ENCODE data around the gene NIP7. TPM values are rescaled to one million over a fixed set of nuclear protein-coding genes. Genes with fewer than 3 reads are reported as not detected.
"Not testable (repeated sequence)": the region's sequence is repeated elsewhere in the genome, so short reads cannot be mapped to it uniquely, and the experiment has no call there.

The NIP7 gene
- total RNA-seq (40.9 and 46.8 TPM in 2 replicates), polyA plus RNA-seq (8.1 and 8.8 TPM in 2 replicates), polyA minus RNA-seq (16.8 and 17.6 TPM in 2 replicates), Bru-seq, nascent RNA (percentile 94 among the genes with signal in this experiment), BruChase-seq, experiment 1, labeled RNA remaining after a 6-hour chase (percentile 95 among the genes with signal in this experiment), BruChase-seq, experiment 2, labeled RNA remaining after a 2-hour chase (percentile 99 among the genes with signal in this experiment)
- polyA plus RNA-seq (2011; cell fraction: cytosol; rRNA removed): 11.6 and 12.3 TPM in 2 replicates
- polyA plus RNA-seq (2011; cell fraction: nucleus; rRNA removed): 8.6 and 10.4 TPM in 2 replicates
- polyA plus RNA-seq (2012): 32.2 and 44.1 TPM in 2 replicates
- polyA minus RNA-seq (2011; cell fraction: cytosol; rRNA and poly(A)+ RNA removed): 12.2 TPM
- 6.8 and 10.9 TPM in 2 replicates for polyA minus RNA-seq (2011; cell fraction: nucleus; rRNA and poly(A)+ RNA removed)
- long read RNA-seq, transcript NIP7-202 (4 exons, 1,887 nt): minor isoform, 5 of 194 reads
- long read RNA-seq, transcript NIP7-201 (5 exons, 2,402 nt): major isoform, 172 of 194 reads
- long read RNA-seq, partial matches to known transcripts: 5 of 194 reads
- long read RNA-seq, other reads (novel, unspliced or antisense): 8 of 194 reads

DNA sequence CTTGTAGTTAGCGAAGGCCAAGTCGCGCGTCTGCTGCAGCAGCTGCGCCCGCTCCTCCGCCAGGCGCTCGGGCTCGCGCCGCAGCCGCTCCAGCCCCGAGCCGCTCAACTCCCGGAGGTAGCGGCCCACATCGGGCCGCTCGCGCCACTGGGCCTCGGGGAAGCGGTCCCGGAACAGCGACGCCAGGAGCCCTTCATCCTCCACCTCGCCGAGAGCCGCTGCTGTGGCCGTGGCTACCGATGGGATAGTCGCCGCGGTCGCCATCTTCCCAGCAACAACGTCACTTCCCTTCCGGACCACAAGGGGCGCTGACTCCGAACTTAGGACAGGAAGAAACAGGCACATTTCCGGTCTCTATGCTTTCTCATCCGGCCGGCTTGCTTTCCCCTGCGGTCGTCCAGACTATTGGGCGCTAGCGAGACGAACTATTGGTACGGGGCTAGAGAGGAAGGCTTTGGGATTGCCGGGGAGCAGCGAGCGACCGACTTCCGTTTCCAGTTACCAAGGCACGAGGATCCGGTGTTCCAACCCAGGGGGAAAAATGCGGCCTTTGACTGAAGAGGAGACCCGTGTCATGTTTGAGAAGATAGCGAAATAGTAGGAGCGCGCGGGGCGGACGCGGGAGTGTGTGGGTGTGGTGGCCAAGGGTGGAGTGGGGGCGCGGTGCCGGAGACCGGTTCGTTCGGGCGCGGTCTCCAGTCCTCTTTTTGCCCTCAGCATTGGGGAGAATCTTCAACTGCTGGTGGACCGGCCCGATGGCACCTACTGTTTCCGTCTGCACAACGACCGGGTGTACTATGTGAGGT is at the start of gene NIP7, which contains the start of gene COG8:
TSS of gene NIP7 (plus strand) at position 484 of the 806 bp plus-strand sequence. CDS start at position 542, 58 bp downstream.
TSS of gene COG8 (minus strand) at position 276 of the 806 bp plus-strand sequence. CDS start at position 264, 12 bp downstream.
- H3K9ac ChIP-seq (replicated peaks; ENCODE audit: extremely low read depth, insufficient read depth, low read length): peak within 1 kb of the TSS; percentile 90
- dilution Hi-C loops (cut with MboI; ENCODE audit: extremely low pct_ligation_motif_present, low sequenced_read_pairs): no loop called here
- CTCF ChIA-PET: interaction anchor here (1.0 to 1.2 kb wide), 3 partner anchors 10 to 415 kb away, joined by 5 read pairs; partner anchors contain the start of gene NOB1

GRCh38 chr16:69291657-69292056 is 47.9 kb upstream of the NIP7 start:
- H3K4me2 ChIP-seq (ENCODE audit: insufficient read depth, low read length); H3K79me2 ChIP-seq (ENCODE audit: control insufficient read depth, insufficient read depth, low read length); POLR2A ChIA-PET; H3K27ac ChIP-seq (ENCODE audit: insufficient read depth, low read depth, low read length); H3K9me1 ChIP-seq (replicated peaks; ENCODE audit: control insufficient read depth, extremely low read depth, insufficient read depth, low read length); H3K4me3 ChIP-seq (replicated peaks in 1 of 3; ENCODE audit: insufficient read depth in 1 of 3, low read depth in 1 of 3, low read length in 3 of 3); H3K36me3 ChIP-seq (ENCODE audit: control insufficient read depth in 2 of 2, extremely low read depth in 1 of 2, insufficient read depth in 2 of 2, low read length in 2 of 2); FAIRE-seq; H3K4me1 ChIP-seq (ENCODE audit: control insufficient read depth, extremely low read depth, insufficient read depth, low read length); H3K27me3 ChIP-seq (ENCODE audit: control insufficient read depth in 2 of 2, insufficient read depth in 2 of 2, low read length in 2 of 2); H3K9me3 ChIP-seq (replicated peaks; ENCODE audit: control insufficient read depth, insufficient read depth, low read length); BruUV-seq (replicated peaks); H4K20me1 ChIP-seq (replicated peaks; ENCODE audit: control insufficient read depth, extremely low read depth, insufficient read depth, low read length); dilution Hi-C loops (cut with MboI; ENCODE audit: extremely low pct_ligation_motif_present, low sequenced_read_pairs); DNase-seq (ENCODE audit: low read depth, low spot score); H3K9ac ChIP-seq (replicated peaks; ENCODE audit: extremely low read depth, insufficient read depth, low read length); H2AFZ ChIP-seq (ENCODE audit: low read depth, low read length): not testable (repeated sequence)
- CTCF ChIA-PET: interaction anchor here (0.9 kb wide), 1 partner anchor 141 kb away, joined by 3 read pairs; no protein-coding TSS in a partner anchor
- intact Hi-C loops (cut with micrococcal nuclease): loop anchor here (10.0 kb wide), 1 partner anchor 447 kb away; the partner anchor contains the start of gene TANGO6

More for the DNA sequence above, at the start of gene NIP7, which contains the start of gene COG8:
- BruUV-seq (replicated peaks): no TSS peak
- Histone ChIP-seq H3K27me3 (ENCODE audit: control insufficient read depth in 2 of 2, insufficient read depth in 2 of 2, low read length in 2 of 2) (no peaks in the 10 kb centered on the region), H3K27ac (ENCODE audit: insufficient read depth, low read depth, low read length) (peak within 1 kb of the TSS; percentile 86), H3K9me1 (replicated peaks; ENCODE audit: control insufficient read depth, extremely low read depth, insufficient read depth, low read length) (no peaks in the 10 kb centered on the region), H3K79me2 (ENCODE audit: control insufficient read depth, insufficient read depth, low read length) (peaks cover 29% of the 10 kb centered on the region), H3K4me3 (replicated peaks in 1 of 3; ENCODE audit: insufficient read depth in 1 of 3, low read depth in 1 of 3, low read length in 3 of 3) (peak within 1 kb of the TSS; percentile 55 to 81 (median 75)), H3K4me1 (ENCODE audit: control insufficient read depth, extremely low read depth, insufficient read depth, low read length) (peaks cover 16% of the 10 kb centered on the region), H3K36me3 (ENCODE audit: control insufficient read depth in 2 of 2, extremely low read depth in 1 of 2, insufficient read depth in 2 of 2, low read length in 2 of 2) (peaks cover 10 to 22% of the 10 kb centered on the region in 2 experiments), H2AFZ (ENCODE audit: low read depth, low read length) (peak within 1 kb of the TSS; percentile 82), H4K20me1 (replicated peaks; ENCODE audit: control insufficient read depth, extremely low read depth, insufficient read depth, low read length) (no peaks in the 10 kb centered on the region), H3K4me2 (ENCODE audit: insufficient read depth, low read length) (peak within 1 kb of the TSS; percentile 87), H3K9me3 (replicated peaks; ENCODE audit: control insufficient read depth, insufficient read depth, low read length) (no peaks in the 10 kb centered on the region)
- peak; percentile 96 for DNase-seq (ENCODE audit: low read depth, low spot score)
- TF ChIP-seq CTCF (IDR thresholded peaks at IDR 0.05; ENCODE audit: extremely low read depth in 1 of 2, insufficient read depth in 1 of 2, low read depth in 1 of 2, low read length in 2 of 2) (peak; percentile 82 to 87), POLR2AphosphoS5 (IDR thresholded peaks at IDR 0.05; ENCODE audit: insufficient read depth, low read depth, low read length) (peak; percentile 96), POLR2A (IDR thresholded peaks at IDR 0.05; ENCODE audit: low read depth, low read length) (peak; percentile 94), GATA2 (IDR thresholded peaks at IDR 0.05; ENCODE audit: insufficient read depth, insufficient read length, low read depth, low read length) (no peak), EZH2 (IDR thresholded peaks at IDR 0.05; ENCODE audit: borderline replicate concordance, low read depth, low read length, severe bottlenecking) (no peak), JUN (IDR thresholded peaks at IDR 0.05; ENCODE audit: borderline replicate concordance, insufficient read depth, insufficient read length, low read depth) (peak; percentile 21), FOS (IDR thresholded peaks at IDR 0.05; ENCODE audit: borderline replicate concordance, insufficient read depth, low read length) (no peak), MYC (IDR thresholded peaks at IDR 0.05; ENCODE audit: low read depth, low read length) (peak; percentile 76)
- TF ChIP-seq, protein P1, sequence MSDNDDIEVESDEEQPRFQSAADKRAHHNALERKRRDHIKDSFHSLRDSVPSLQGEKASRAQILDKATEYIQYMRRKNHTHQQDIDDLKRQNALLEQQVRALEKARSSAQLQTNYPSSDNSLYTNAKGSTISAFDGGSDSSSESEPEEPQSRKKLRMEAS (IDR thresholded peaks at IDR 0.05; ENCODE audit: insufficient read depth, insufficient read length): peak; percentile 54
- POLR2A ChIA-PET: interaction anchor here (1.3 kb wide), 1 partner anchor 9 kb away, joined by 3 read pairs; the partner anchor contains the start of gene PDF
- intact Hi-C loops (cut with micrococcal nuclease): loop anchor here (1.0 kb wide), 3 partner anchors 9 to 46 kb away; partner anchors contain the start of genes PDF and VPS4A
- FAIRE-seq: peak; percentile 95
